HEK293 (cell line): Measurements from ENCODE around the gene NAA80.

Source experiments
- BCL11B ChIP-seq: fragments of 450-650 bp; formaldehyde crosslinking; IDR thresholded peaks from 2 replicates; pipeline ENCODE4 v1.5.1; 2016; ENCODE audit warnings: low read depth, missing biosample characterization, missing genetic modification characterization
- FEZF1 ChIP-seq: fragments of 450-650 bp; formaldehyde crosslinking; IDR thresholded peaks from 2 replicates; pipeline ENCODE4 v1.5.1; 2016; ENCODE audit warnings: missing biosample characterization, missing genetic modification characterization
- GLI2 ChIP-seq: fragments of 450-650 bp; formaldehyde crosslinking; IDR thresholded peaks from 2 replicates; pipeline ENCODE4; 2017; ENCODE audit warnings: missing biosample characterization, missing genetic modification characterization, low read depth, borderline replicate concordance
- GLI4 ChIP-seq: fragments of 450-650 bp; formaldehyde crosslinking; IDR thresholded peaks from 2 replicates; pipeline ENCODE4 v1.5.1; 2016; ENCODE audit warnings: missing biosample characterization, missing genetic modification characterization
- GLIS1 ChIP-seq: fragments of 450-650 bp; formaldehyde crosslinking; IDR thresholded peaks from 2 replicates; pipeline ENCODE4 v1.5.1; 2016; ENCODE audit warnings: missing biosample characterization, missing genetic modification characterization
- IKZF3 ChIP-seq: fragments of 450-650 bp; IDR thresholded peaks from 2 replicates; pipeline ENCODE4 v1.5.0; 2018; ENCODE audit warnings: missing biosample characterization, mild to moderate bottlenecking, missing genetic modification characterization, moderate library complexity
- TCF7L2 ChIP-seq: IDR thresholded peaks from 2 replicates; pipeline ENCODE4 v1.6.1; 2011; ENCODE audit warnings: low read depth, mild to moderate bottlenecking, inconsistent platforms, low read length, moderate library complexity, borderline replicate concordance
- TRIM28 ChIP-seq: IDR thresholded peaks from 2 replicates; pipeline ENCODE4 v1.6.1; 2011; ENCODE audit warnings: low read length, control low read depth, borderline replicate concordance
- YY1 ChIP-seq: fragments of 450-650 bp; formaldehyde crosslinking; IDR thresholded peaks from 2 replicates; pipeline ENCODE4 v1.5.1; 2018; ENCODE audit warnings: missing biosample characterization, missing genetic modification characterization
- YY2 ChIP-seq: fragments of 450-650 bp; formaldehyde crosslinking; IDR thresholded peaks from 2 replicates; pipeline ENCODE4 v1.5.1; 2016; ENCODE audit warnings: missing biosample characterization, missing genetic modification characterization
- ZBTB8A ChIP-seq: fragments of 450-650 bp; formaldehyde crosslinking; IDR thresholded peaks from 2 replicates; pipeline ENCODE4 v1.5.1; 2016; ENCODE audit warnings: missing biosample characterization, missing genetic modification characterization
- ZNF10 ChIP-seq: fragments of 450-650 bp; formaldehyde crosslinking; IDR thresholded peaks from 2 replicates; pipeline ENCODE4 v1.5.1; 2017; ENCODE audit warnings: missing biosample characterization, missing genetic modification characterization
- ZNF112 ChIP-seq: fragments of 450-650 bp; formaldehyde crosslinking; IDR thresholded peaks from 2 replicates; pipeline ENCODE4 v1.5.0; 2017; ENCODE audit warnings: missing biosample characterization, missing genetic modification characterization
- ZNF114 ChIP-seq: fragments of 450-650 bp; formaldehyde crosslinking; IDR thresholded peaks from 2 replicates; pipeline ENCODE4 v1.5.0; 2017; ENCODE audit warnings: missing biosample characterization, missing genetic modification characterization
- ZNF121 ChIP-seq: fragments of 450-650 bp; formaldehyde crosslinking; IDR thresholded peaks from 2 replicates; pipeline ENCODE4 v1.5.1; 2016; ENCODE audit warnings: missing biosample characterization, missing genetic modification characterization
- ZNF223 ChIP-seq: fragments of 450-650 bp; formaldehyde crosslinking; IDR thresholded peaks from 2 replicates; pipeline ENCODE4 v1.5.1; 2016; ENCODE audit warnings: missing biosample characterization, missing genetic modification characterization
- ZNF23 ChIP-seq: fragments of 450-650 bp; formaldehyde crosslinking; IDR thresholded peaks from 2 replicates; pipeline ENCODE4 v1.5.1; 2016; ENCODE audit warnings: missing biosample characterization, missing genetic modification characterization, borderline replicate concordance
- ZNF248 ChIP-seq: fragments of 450-650 bp; formaldehyde crosslinking; IDR thresholded peaks from 2 replicates; pipeline ENCODE4 v1.5.1; 2017; ENCODE audit warnings: missing biosample characterization, missing genetic modification characterization
- ZNF311 ChIP-seq: fragments of 450-650 bp; formaldehyde crosslinking; IDR thresholded peaks from 2 replicates; pipeline ENCODE4 v1.5.1; 2017; ENCODE audit warnings: missing biosample characterization, missing genetic modification characterization, borderline replicate concordance
- ZNF366 ChIP-seq: fragments of 450-650 bp; formaldehyde crosslinking; conservative IDR thresholded peaks from 2 replicates; pipeline ENCODE4 v1.5.1; 2016; ENCODE audit warnings: missing biosample characterization, missing genetic modification characterization
- ZNF426 ChIP-seq: fragments of 450-650 bp; formaldehyde crosslinking; IDR thresholded peaks from 2 replicates; pipeline ENCODE4 v1.5.1; 2017; ENCODE audit warnings: missing biosample characterization, missing genetic modification characterization, mild to moderate bottlenecking, inconsistent platforms, moderate library complexity
- ZNF544 ChIP-seq: fragments of 450-650 bp; formaldehyde crosslinking; IDR thresholded peaks from 2 replicates; pipeline ENCODE4 v1.5.0; 2017; ENCODE audit warnings: missing biosample characterization, missing genetic modification characterization
- ZNF585B ChIP-seq: fragments of 450-650 bp; formaldehyde crosslinking; IDR thresholded peaks from 2 replicates; pipeline ENCODE4 v1.5.1; 2016; ENCODE audit warnings: missing biosample characterization, missing genetic modification characterization
- ZNF596 ChIP-seq: fragments of 450-650 bp; IDR thresholded peaks from 2 replicates; pipeline ENCODE4 v1.5.0; 2018; ENCODE audit warnings: missing biosample characterization, mild to moderate bottlenecking, missing genetic modification characterization, moderate library complexity
- ZNF626 ChIP-seq: fragments of 450-650 bp; sonication (Bioruptor Pico); formaldehyde crosslinking; IDR thresholded peaks from 2 replicates; pipeline ENCODE4 v1.5.1; 2018; ENCODE audit warnings: missing biosample characterization, missing genetic modification characterization, inconsistent platforms
- ZNF658 ChIP-seq: fragments of 450-650 bp; formaldehyde crosslinking; IDR thresholded peaks from 2 replicates; pipeline ENCODE4; 2016; ENCODE audit warnings: missing biosample characterization, missing genetic modification characterization
- ZNF664 ChIP-seq: fragments of 450-650 bp; formaldehyde crosslinking; IDR thresholded peaks from 2 replicates; pipeline ENCODE4 v1.5.1; 2016; ENCODE audit warnings: missing biosample characterization, missing genetic modification characterization
- ZNF670 ChIP-seq: fragments of 450-650 bp; formaldehyde crosslinking; IDR thresholded peaks from 2 replicates; pipeline ENCODE4 v1.5.1; 2016; ENCODE audit warnings: missing biosample characterization, missing genetic modification characterization, low read depth
- ZNF707 ChIP-seq: fragments of 450-650 bp; formaldehyde crosslinking; IDR thresholded peaks from 2 replicates; pipeline ENCODE4 v1.5.1; 2016; ENCODE audit warnings: missing biosample characterization, missing genetic modification characterization
- ZNF777 ChIP-seq: fragments of 450-650 bp; formaldehyde crosslinking; IDR thresholded peaks from 2 replicates; pipeline ENCODE4 v1.5.1; 2017; ENCODE audit warnings: missing biosample characterization, missing genetic modification characterization, borderline replicate concordance
- ZSCAN30 ChIP-seq: fragments of 450-650 bp; IDR thresholded peaks from 2 replicates; pipeline ENCODE4 v1.5.1; 2018; ENCODE audit warnings: missing biosample characterization, mild to moderate bottlenecking, missing genetic modification characterization, moderate library complexity
- ZXDB ChIP-seq: fragments of 450-650 bp; formaldehyde crosslinking; IDR thresholded peaks from 2 replicates; pipeline ENCODE4 v1.5.1; 2016; ENCODE audit warnings: missing biosample characterization, missing genetic modification characterization
- TF ChIP-seq, protein P1 (sequence below): fragments of 450-650 bp; formaldehyde crosslinking; IDR thresholded peaks from 2 replicates; pipeline ENCODE4 v1.5.1; 2016; ENCODE audit warnings: missing biosample characterization, missing genetic modification characterization
- TF ChIP-seq, protein P2 (sequence below): fragments of 450-650 bp; formaldehyde crosslinking; IDR thresholded peaks from 2 replicates; pipeline ENCODE4 v1.5.1; 2016; ENCODE audit warnings: missing biosample characterization, missing genetic modification characterization
- TF ChIP-seq, protein P3 (sequence below): fragments of 450-650 bp; formaldehyde crosslinking; optimal IDR thresholded peaks from 2 replicates; pipeline ENCODE3; 2016; ENCODE audit warnings: missing biosample characterization, mild to moderate bottlenecking, missing genetic modification characterization
- TF ChIP-seq, protein P4 (sequence below): fragments of 450-650 bp; formaldehyde crosslinking; IDR thresholded peaks from 2 replicates; pipeline ENCODE4 v1.5.1; 2016; ENCODE audit warnings: missing biosample characterization, missing genetic modification characterization
- TF ChIP-seq, protein P5 (sequence below): fragments of 450-650 bp; formaldehyde crosslinking; IDR thresholded peaks from 2 replicates; pipeline ENCODE4 v1.5.1; 2017; ENCODE audit warnings: missing biosample characterization, mild to moderate bottlenecking, missing genetic modification characterization, moderate library complexity

NAA80 gene

DNA sequence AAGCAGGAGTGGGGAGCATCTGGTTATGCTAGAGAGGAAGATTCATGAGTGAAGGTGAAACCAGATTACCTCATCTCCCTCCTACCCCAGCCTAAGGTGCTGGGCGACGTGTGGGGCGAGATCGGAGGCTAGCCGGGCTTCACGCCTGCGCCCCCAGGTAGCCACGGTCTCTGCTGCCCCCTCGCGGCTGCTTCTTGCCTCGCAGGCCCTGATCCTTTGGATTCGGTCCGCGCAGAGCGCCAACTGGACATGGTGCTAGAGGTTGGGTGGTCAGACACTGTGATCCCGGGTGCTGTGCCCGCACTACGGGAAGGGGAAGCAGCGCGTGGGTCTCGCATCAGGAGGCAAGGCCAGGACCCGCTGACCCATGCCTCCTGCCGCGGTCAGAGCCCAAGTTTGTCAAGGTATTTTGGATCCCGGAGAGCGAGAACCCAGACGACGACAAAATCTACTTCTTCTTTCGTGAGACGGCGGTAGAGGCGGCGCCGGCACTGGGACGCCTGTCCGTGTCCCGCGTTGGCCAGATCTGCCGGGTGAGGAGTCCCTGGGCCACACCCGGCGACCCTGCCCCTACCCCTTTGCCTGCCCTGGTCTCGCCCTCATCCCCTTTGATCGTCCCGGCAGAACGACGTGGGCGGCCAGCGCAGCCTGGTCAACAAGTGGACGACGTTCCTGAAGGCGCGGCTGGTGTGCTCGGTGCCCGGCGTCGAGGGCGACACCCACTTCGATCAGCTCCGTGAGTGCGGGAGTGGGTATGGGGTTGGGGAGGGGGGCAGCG is 26.1 kb downstream of the NAA80 start (continued):
- no peak for TF ChIP-seq ZNF112
- TF ChIP-seq, protein P1, sequence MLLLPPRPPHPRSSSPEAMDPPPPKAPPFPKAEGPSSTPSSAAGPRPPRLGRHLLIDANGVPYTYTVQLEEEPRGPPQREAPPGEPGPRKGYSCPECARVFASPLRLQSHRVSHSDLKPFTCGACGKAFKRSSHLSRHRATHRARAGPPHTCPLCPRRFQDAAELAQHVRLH (tag by site-specific recombination): no peak; the same call in 1 of the 2 replicates
- TF ChIP-seq ZXDB (tag by site-specific recombination): no peak
- peak; percentile 89 for TF ChIP-seq ZBTB8A (tag by site-specific recombination)
- TF ChIP-seq GLI2 (tag by site-specific recombination): no peak
- TF ChIP-seq TCF7L2: no peak
- TF ChIP-seq ZNF121 (tag by site-specific recombination): no peak
- no peak for TF ChIP-seq ZNF664
- no peak for TF ChIP-seq ZNF223 (tag by site-specific recombination)
- TF ChIP-seq YY2 (tag by site-specific recombination): no peak
- TF ChIP-seq GLIS1 (tag by site-specific recombination): peak; percentile 91
- no peak for TF ChIP-seq ZNF23 (tag by site-specific recombination)
- no peak for TF ChIP-seq FEZF1 (tag by site-specific recombination)
- no peak for TF ChIP-seq ZNF670 (tag by site-specific recombination)
- TF ChIP-seq, protein P2, sequence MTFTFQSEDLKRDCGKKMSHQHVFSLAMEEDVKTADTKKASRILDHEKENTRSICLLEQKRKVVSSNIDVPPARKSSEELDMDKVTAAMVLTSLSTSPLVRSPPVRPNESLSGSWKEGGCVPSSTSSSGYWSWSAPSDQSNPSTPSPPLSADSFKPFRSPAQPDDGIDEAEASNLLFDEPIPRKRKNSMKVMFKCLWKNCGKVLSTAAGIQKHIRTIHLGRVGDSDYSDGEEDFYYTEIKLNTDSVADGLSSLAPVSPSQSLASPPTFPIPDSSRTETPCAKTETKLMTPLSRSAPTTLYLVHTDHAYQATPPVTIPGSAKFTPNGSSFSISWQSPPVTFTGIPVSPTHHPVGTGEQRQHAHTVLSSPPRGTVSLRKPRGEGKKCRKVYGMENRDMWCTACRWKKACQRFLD: no peak
- TF ChIP-seq BCL11B (tag by site-specific recombination): peak; percentile 50; the same call in 1 of the 2 replicates
- TF ChIP-seq GLI4: no peak
- TF ChIP-seq, protein P3, sequence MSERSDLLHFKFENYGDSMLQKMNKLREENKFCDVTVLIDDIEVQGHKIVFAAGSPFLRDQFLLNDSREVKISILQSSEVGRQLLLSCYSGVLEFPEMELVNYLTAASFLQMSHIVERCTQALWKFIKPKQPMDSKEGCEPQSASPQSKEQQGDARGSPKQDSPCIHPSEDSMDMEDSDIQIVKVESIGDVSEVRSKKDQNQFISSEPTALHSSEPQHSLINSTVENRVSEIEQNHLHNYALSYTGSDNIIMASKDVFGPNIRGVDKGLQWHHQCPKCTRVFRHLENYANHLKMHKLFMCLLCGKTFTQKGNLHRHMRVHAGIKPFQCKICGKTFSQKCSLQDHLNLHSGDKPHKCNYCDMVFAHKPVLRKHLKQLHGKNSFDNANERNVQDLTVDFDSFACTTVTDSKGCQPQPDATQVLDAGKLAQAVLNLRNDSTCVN: peak; percentile 29
- TF ChIP-seq ZNF658: no peak
- TF ChIP-seq ZNF707 (tag by site-specific recombination): no peak
- no peak for TF ChIP-seq IKZF3 (tag by site-specific recombination)
- TF ChIP-seq ZNF248 (tag by site-specific recombination): no peak
- no peak for TF ChIP-seq TRIM28
- no peak for TF ChIP-seq ZNF366 (tag by site-specific recombination)
- no peak for TF ChIP-seq ZNF426
- no peak for TF ChIP-seq ZNF596 (tag by site-specific recombination)
- no peak for TF ChIP-seq ZNF626 (tag by site-specific recombination)
- TF ChIP-seq, protein P4, sequence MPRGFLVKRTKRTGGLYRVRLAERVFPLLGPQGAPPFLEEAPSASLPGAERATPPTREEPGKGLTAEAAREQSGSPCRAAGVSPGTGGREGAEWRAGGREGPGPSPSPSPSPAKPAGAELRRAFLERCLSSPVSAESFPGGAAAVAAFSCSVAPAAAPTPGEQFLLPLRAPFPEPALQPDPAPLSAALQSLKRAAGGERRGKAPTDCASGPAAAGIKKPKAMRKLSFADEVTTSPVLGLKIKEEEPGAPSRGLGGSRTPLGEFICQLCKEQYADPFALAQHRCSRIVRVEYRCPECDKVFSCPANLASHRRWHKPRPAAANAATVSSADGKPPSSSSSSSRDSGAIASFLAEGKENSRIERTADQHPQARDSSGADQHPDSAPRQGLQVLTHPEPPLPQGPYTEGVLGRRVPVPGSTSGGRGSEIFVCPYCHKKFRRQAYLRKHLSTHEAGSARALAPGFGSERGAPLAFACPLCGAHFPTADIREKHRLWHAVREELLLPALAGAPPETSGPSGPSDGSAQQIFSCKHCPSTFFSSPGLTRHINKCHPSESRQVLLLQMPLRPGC (tag by site-specific recombination): no peak
- TF ChIP-seq, protein P5, sequence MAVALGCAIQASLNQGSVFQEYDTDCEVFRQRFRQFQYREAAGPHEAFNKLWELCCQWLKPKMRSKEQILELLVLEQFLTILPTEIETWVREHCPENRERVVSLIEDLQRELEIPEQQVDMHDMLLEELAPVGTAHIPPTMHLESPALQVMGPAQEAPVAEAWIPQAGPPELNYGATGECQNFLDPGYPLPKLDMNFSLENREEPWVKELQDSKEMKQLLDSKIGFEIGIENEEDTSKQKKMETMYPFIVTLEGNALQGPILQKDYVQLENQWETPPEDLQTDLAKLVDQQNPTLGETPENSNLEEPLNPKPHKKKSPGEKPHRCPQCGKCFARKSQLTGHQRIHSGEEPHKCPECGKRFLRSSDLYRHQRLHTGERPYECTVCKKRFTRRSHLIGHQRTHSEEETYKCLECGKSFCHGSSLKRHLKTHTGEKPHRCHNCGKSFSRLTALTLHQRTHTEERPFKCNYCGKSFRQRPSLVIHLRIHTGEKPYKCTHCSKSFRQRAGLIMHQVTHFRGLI (tag by site-specific recombination): peak; percentile 55
- no peak for TF ChIP-seq ZNF114
- TF ChIP-seq YY1: no peak
- TF ChIP-seq ZNF311 (tag by site-specific recombination): no peak
- TF ChIP-seq ZNF777 (tag by site-specific recombination): no peak
- TF ChIP-seq ZNF585B (tag by site-specific recombination): no peak
- no peak for TF ChIP-seq ZNF10 (tag by site-specific recombination)
- TF ChIP-seq ZNF544 (tag by site-specific recombination): no peak
- peak; percentile 33; the same call in 1 of the 2 replicates for TF ChIP-seq ZSCAN30 (tag by site-specific recombination)
